Sigmoid colon (tissue), 7 donors: ENCODE data around the gene ACTL8. TPM values are rescaled to one million over a fixed set of nuclear protein-coding genes. Genes with fewer than 3 reads are reported as not detected.

Experiments used
- DNase-seq: peaks from one replicate; pipeline ENCODE4 v3.0.0-alpha.2; 2019
- H3K27ac ChIP-seq, 4 donors: fragments of 200-600 bp; sonication (generic); one replicate each; pipeline ENCODE4 v1.5.1; 2016 to 2019; ENCODE audit warnings: mild to moderate bottlenecking in 1 of 4
- H3K27me3 ChIP-seq, 3 donors: fragments of 200-600 bp; sonication (generic); one replicate each; pipeline ENCODE4 v1.5.1; 2019; ENCODE audit warnings: mild to moderate bottlenecking in 1 of 3
- H3K36me3 ChIP-seq, 4 donors: fragments of 200-600 bp; sonication (generic); one replicate each; pipeline ENCODE4 v1.5.1; 2016 to 2019
- H3K4me1 ChIP-seq, 4 donors: fragments of 200-600 bp; sonication (generic); one replicate each; pipeline ENCODE4 v1.5.1; 2017 to 2019
- H3K4me3 ChIP-seq, 4 donors: fragments of 200-600 bp; sonication (generic); one replicate each; pipeline ENCODE4 v1.5.1; 2017 to 2019; ENCODE audit warnings: mild to moderate bottlenecking in 2 of 4, moderate library complexity in 1 of 4
- H3K9me3 ChIP-seq, 4 donors: fragments of 200-600 bp in 3 of 4; sonication (generic) in 3 of 4; one replicate each; pipeline versions ENCODE4 v1.5.1 to v1.6.1; 2013 to 2019
- EP300 ChIP-seq, 4 donors: sonication (generic); formaldehyde crosslinking; IDR thresholded peaks; one replicate each; pipeline ENCODE4 v1.6.1; 2017; ENCODE audit warnings: antibody characterized with exemption in 4 of 4
- POLR2A ChIP-seq, 2 donors: fragments of 450-650 bp; IDR thresholded peaks; one replicate each; pipeline ENCODE4 v1.6.1; 2016; ENCODE audit warnings: antibody characterized with exemption in 2 of 2, mild to moderate bottlenecking in 2 of 2, moderate library complexity in 2 of 2
- POLR2AphosphoS5 ChIP-seq, 4 donors: sonication (generic); formaldehyde crosslinking; IDR thresholded peaks; one replicate each; pipeline ENCODE4 v1.6.1; 2017; ENCODE audit warnings: antibody characterized with exemption in 4 of 4
- WGBS, 2 donors: extraction: QIAGEN DNeasy Blood & Tissue Kit; methylation state at CpG; one replicate each; pipeline ENCODE4 v1.1.7; 2013; 5-methylcytosine and 5-hydroxymethylcytosine counted together
- intact Hi-C: fragments of 100-400 bp; cut with DNase I; formaldehyde crosslinking; loops from one replicate; pipeline ENCODE4 v1.15.1; 2023
- polyA plus RNA-seq, 3 donors: library from polyadenylated mRNA; stranded (reverse); fragments of 200-250 nt; gene quantifications; one replicate each; pipeline ENCODE4 v1.2.3, GENCODE V29; 2013
- total RNA-seq, 4 donors: library from RNA; depleted of rRNA; stranded (reverse); fragments of >200 nt; gene quantifications; one replicate each; pipeline ENCODE4 v1.1.0, GENCODE V29; 2016
- TF ChIP-seq, protein P1 (sequence below), 4 experiments: fragments of 450-650 bp in 3 of 4; fragments of 200-600 bp in 1 of 4; IDR thresholded peaks; one replicate each; pipeline ENCODE4 v1.5.1; 2016 to 2019; ENCODE audit warnings: antibody characterized with exemption in 4 of 4, mild to moderate bottlenecking in 3 of 4, moderate library complexity in 2 of 4
- donor health status: healthy with polysubstance abuse.
- donor health status: Bipolar disorder and iron deficiency.
- donor health status: healthy.

ACTL8 gene
- total and polyA plus RNA-seq, 7 donors: 0.63 TPM; not detected in 6

DNA sequence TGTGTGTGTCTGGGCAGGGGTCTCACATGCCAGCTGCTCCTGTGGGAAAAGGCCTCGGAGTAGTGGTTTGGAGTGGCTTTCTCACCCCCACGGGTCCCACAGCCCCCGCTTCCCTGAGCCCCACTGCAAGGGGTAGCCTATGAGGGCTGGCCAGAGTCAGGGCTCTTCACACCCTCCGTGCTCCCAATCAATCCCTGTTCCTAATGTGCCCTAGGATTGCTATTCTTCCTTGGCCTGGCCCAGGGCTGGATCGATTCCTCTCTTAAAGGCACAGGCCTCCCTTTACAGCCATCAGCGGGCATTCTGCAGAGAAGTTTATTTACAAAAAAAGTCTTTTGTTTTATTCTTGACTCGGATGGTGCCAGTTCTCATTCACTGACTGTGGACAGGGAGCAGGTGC, 19.3 kb upstream of the ACTL8 start:
- no peaks in the 10 kb centered on the region for H3K4me1 ChIP-seq
- H3K9me3 ChIP-seq: no peaks in the 10 kb centered on the region
- 48 to 56% methylated on average over 7 of the region's 7 CpGs for WGBS, 2 donors
- no peak for DNase-seq
- H3K27me3 ChIP-seq: peaks cover 0 to 22% (median 17%) of the 10 kb centered on the region in 3 donors
- no peak overlapping the region for H3K27ac ChIP-seq
- intact Hi-C loops: no loop called here
- TF ChIP-seq POLR2A (IDR thresholded peaks at IDR 0.05) (no peak), POLR2AphosphoS5 (IDR thresholded peaks at IDR 0.05) (no peak), EP300 (IDR thresholded peaks at IDR 0.05) (no peak)
- TF ChIP-seq, protein P1, sequence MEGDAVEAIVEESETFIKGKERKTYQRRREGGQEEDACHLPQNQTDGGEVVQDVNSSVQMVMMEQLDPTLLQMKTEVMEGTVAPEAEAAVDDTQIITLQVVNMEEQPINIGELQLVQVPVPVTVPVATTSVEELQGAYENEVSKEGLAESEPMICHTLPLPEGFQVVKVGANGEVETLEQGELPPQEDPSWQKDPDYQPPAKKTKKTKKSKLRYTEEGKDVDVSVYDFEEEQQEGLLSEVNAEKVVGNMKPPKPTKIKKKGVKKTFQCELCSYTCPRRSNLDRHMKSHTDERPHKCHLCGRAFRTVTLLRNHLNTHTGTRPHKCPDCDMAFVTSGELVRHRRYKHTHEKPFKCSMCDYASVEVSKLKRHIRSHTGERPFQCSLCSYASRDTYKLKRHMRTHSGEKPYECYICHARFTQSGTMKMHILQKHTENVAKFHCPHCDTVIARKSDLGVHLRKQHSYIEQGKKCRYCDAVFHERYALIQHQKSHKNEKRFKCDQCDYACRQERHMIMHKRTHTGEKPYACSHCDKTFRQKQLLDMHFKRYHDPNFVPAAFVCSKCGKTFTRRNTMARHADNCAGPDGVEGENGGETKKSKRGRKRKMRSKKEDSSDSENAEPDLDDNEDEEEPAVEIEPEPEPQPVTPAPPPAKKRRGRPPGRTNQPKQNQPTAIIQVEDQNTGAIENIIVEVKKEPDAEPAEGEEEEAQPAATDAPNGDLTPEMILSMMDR (IDR thresholded peaks at IDR 0.05): no peak
- H3K4me3 ChIP-seq: no peak overlapping the region
- no peaks in the 10 kb centered on the region for H3K36me3 ChIP-seq

DNA sequence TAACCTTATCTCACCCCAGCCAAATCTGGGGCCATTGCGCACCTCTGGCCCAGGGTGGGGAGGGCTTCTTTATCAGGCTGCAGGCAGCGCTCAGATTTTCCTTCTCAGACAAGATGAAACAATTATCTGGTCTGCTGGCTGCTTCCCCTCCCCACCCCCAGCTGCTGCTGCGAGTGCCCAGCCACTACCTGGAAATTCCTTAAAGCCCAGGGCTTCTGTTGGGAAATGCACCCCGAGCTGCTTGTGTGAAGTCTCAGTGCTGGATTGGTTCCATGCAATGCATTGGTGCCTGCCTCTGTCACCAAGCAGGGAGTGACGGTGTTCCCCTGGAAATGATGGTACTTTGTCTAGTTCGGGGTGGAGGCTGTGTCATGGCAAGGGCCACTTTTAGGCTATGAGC, 18.5 kb upstream of the ACTL8 start:
- H3K27me3 ChIP-seq: peaks cover 0 to 29% (median 25%) of the 10 kb centered on the region in 3 donors
- no peaks in the 10 kb centered on the region for H3K36me3 ChIP-seq
- intact Hi-C loops: no loop called here
- WGBS, 2 donors: 68 to 77% methylated on average over 6 of the region's 6 CpGs
- no peak overlapping the region for H3K27ac ChIP-seq
- no peak for TF ChIP-seq POLR2AphosphoS5 (IDR thresholded peaks at IDR 0.05)
- no peak for TF ChIP-seq POLR2A (IDR thresholded peaks at IDR 0.05)
- no peak for TF ChIP-seq EP300 (IDR thresholded peaks at IDR 0.05)
- TF ChIP-seq, protein P1 (IDR thresholded peaks at IDR 0.05): no peak
- no peaks in the 10 kb centered on the region for H3K4me1 ChIP-seq
- H3K4me3 ChIP-seq: no peak overlapping the region
- no peaks in the 10 kb centered on the region for H3K9me3 ChIP-seq
- DNase-seq: no peak

DNA sequence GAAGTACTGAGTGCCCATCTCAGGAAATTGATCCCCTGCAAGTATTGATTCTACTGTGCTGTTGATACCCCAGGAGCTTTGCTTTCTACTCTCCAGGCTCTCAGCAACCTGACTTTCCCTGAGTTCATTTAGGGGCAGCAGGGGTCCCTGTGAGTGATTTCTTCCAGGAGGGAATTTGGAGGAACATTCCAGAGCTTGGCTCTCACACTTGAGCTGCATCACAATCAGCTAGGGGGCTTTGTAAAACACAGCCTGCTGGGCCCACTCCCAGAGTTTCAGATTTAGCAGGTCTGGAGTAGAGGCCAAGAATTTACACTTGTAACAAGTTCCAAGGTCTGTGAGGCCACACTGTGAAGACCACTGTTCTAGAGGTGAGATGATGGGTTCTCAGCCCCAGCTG, 16.1 kb upstream of the ACTL8 start:
- Histone ChIP-seq H3K36me3 (no peaks in the 10 kb centered on the region), H3K27me3 (peaks cover 0 to 33% (median 26%) of the 10 kb centered on the region in 3 donors), H3K4me3 (no peak overlapping the region), H3K4me1 (peaks cover 0 to 4% (median 0%) of the 10 kb centered on the region in 4 donors), H3K27ac (no peak overlapping the region), H3K9me3 (no peaks in the 10 kb centered on the region)
- TF ChIP-seq, protein P1 (IDR thresholded peaks at IDR 0.05): no peak
- no peak for TF ChIP-seq EP300 (IDR thresholded peaks at IDR 0.05)
- no peak for TF ChIP-seq POLR2A (IDR thresholded peaks at IDR 0.05)
- TF ChIP-seq POLR2AphosphoS5 (IDR thresholded peaks at IDR 0.05): no peak
- DNase-seq: no peak
- intact Hi-C loops: no loop called here

DNA sequence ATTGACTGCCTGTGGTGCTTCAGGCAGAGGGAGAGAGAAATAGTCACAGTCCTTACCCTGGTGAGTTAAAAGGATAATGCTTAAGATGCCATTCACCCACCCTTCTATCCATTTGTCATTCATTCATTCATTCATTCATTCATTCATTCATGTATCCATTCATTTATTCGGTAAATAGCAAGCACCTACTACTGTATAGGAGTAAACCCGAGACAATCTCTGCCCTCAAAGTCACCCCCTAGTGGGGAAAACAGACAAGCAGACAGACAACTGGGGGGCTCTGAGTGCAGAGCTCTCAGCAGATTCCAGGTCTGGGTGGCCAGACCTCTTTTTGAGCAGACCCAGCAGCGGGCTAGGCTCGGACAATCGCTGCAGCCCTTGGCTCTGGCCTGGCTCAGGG, 14.1 kb upstream of the ACTL8 start:
- Histone ChIP-seq H3K4me3 (no peak overlapping the region), H3K27ac (no peak overlapping the region), H3K9me3 (no peaks in the 10 kb centered on the region), H3K27me3 (peaks cover 0 to 33% (median 26%) of the 10 kb centered on the region in 3 donors), H3K36me3 (no peaks in the 10 kb centered on the region), H3K4me1 (peaks cover 0 to 4% (median 0%) of the 10 kb centered on the region in 4 donors)
- DNase-seq: no peak
- 79 to 80% methylated on average over 5 of the region's 5 CpGs for WGBS, 2 donors
- intact Hi-C loops: no loop called here
- TF ChIP-seq POLR2AphosphoS5 (IDR thresholded peaks at IDR 0.05): no peak
- TF ChIP-seq POLR2A (IDR thresholded peaks at IDR 0.05): no peak
- TF ChIP-seq EP300 (IDR thresholded peaks at IDR 0.05): no peak
- TF ChIP-seq, protein P1 (IDR thresholded peaks at IDR 0.05): no peak

DNA sequence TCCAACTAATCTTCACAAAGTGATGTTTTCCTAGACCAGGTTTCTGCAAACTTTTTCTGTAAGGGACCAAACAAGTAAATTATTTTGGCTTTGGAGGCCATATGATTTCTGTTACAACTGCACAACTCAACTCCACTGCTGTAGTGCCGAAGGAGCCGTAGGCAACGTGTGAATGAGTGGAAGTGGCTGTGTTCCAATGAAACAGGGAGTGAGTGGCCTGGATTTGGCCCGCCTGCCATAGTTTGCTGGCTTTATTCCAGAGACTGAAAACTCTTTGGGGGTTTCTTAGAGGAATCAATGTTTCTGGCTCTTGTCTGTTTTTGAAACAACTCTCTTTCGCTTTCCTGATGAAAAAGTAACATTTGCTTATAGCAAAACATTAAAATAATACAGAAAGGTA, 12.6 kb upstream of the ACTL8 start:
- no peaks in the 10 kb centered on the region for H3K36me3 ChIP-seq
- H3K4me1 ChIP-seq: peaks cover 0 to 4% (median 0%) of the 10 kb centered on the region in 4 donors
- no peak overlapping the region for H3K27ac ChIP-seq
- no peak overlapping the region for H3K4me3 ChIP-seq
- intact Hi-C loops: no loop called here
- peaks cover 0 to 33% (median 21%) of the 10 kb centered on the region in 3 donors for H3K27me3 ChIP-seq
- no peaks in the 10 kb centered on the region for H3K9me3 ChIP-seq
- WGBS, 2 donors: 25 to 49% methylated on average over 5 of the region's 5 CpGs
- DNase-seq: no peak
- TF ChIP-seq POLR2A (IDR thresholded peaks at IDR 0.05): no peak
- TF ChIP-seq EP300 (IDR thresholded peaks at IDR 0.05): no peak
- no peak for TF ChIP-seq POLR2AphosphoS5 (IDR thresholded peaks at IDR 0.05)
- TF ChIP-seq, protein P1 (IDR thresholded peaks at IDR 0.05): no peak
